DMS114 treated with DMSO at 0.1 percent for 48 hours (cell line): ENCODE data around the gene PPT1.

ENCODE experiments used
- DNase-seq: peaks from one replicate; lab custom pipeline; 2025; ENCODE audit not compliant: unreplicated experiment; lab: John Stamatoyannopoulos, UW

PPT1 gene

DNA sequence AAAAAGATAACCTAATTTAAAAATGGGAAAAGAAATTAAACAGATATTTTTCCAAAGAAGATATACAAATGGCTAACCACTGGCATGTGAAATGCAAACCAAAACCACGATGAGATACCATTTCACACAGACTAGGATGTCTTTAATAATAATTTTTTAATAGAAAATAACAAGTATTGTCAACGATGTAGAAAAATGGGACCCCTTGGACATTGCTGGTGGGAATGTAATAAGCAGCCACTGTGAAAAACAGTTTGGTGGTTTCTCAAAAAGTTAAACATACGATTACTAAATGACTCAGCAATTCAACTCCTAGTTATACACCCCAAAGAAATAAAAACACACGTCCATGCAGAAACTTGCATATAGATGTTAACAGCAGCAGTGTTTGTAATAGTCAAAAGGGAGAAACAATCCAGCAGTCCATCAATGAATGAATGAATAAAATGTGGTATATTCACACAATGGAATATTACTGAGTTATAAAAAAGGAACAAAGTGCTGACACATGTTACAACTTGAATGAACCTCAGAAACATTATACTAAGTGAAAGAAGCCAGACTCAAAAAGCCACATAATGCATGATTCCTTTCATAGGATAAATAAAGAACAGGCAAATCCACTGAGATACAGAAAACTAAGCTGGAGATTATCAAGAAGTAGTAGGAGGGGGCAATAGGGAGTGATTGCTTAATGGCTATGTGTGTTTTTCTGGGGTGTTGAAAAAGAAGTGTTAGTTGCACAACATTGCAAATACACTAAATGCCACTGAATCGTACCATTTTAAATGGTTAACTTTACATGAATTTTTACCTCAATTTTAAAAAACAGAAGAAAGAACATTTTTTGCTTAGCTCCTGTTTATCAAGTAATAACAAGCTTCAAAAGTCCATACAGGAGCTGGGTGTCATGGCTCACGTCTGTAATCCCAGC is 4.1 kb downstream of the PPT1 start:
- no peak for DNase-seq

GRCh38 chr1:40092241-40092640 is 4.8 kb downstream of the PPT1 start:
- DNase-seq, result no peak

GRCh38 chr1:40090652-40091355 is 6.2 kb downstream of the PPT1 start:
- no peak for DNase-seq

GRCh38 chr1:40084750-40085149 is 12.3 kb downstream of the PPT1 start:
- peak; percentile 47 for DNase-seq

DNA sequence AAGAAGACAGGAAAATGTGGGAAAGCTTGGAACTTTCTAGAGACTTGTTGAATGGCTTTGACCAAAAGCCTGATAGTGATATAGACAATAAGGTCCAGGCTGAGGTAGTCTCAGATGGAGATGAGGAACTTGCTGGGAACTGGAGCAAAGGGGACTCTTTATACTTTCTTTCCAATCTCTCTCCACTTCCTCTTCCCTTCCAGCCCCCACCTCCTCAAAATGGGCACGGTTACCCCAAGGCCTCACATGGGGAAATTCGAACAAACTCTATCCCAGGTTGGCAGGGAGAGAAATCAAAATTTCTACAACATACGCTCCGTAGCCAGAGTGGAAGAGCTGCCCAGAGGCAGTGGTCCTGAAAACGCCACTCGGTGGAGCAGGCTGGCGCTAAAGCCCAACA is 15.2 kb downstream of the PPT1 start:
- no peak for DNase-seq

DNA sequence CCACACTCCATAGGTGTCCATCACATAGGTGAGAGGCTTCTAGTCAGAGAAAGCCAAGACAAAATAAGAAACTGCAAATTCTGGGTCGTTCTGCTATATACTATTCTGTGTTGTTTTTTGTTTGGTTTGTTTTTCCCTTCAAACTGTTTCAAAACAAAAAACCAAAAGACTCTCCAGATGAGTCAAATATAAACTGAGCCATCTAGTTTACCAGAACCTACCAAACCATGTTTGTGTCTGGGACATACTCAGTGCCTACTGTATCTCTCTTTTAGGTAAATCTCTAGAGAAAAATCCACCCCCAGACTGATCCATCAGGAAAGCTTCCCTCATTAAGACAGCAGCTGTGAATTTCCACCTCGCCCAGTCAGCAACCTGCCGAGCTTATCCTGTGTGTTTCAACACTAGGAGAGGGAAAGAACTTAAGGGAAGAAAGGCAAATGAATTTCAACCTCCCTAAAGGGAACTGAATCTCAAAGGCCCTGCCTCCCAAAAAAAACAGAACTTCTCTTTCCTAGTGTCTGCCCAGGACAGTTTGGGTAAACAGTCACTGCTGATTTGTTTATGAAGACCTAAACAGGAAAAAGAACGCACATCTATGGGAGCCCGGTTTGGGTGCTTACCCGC is 17.2 kb downstream of the PPT1 start:
- DNase-seq, result no peak

DNA sequence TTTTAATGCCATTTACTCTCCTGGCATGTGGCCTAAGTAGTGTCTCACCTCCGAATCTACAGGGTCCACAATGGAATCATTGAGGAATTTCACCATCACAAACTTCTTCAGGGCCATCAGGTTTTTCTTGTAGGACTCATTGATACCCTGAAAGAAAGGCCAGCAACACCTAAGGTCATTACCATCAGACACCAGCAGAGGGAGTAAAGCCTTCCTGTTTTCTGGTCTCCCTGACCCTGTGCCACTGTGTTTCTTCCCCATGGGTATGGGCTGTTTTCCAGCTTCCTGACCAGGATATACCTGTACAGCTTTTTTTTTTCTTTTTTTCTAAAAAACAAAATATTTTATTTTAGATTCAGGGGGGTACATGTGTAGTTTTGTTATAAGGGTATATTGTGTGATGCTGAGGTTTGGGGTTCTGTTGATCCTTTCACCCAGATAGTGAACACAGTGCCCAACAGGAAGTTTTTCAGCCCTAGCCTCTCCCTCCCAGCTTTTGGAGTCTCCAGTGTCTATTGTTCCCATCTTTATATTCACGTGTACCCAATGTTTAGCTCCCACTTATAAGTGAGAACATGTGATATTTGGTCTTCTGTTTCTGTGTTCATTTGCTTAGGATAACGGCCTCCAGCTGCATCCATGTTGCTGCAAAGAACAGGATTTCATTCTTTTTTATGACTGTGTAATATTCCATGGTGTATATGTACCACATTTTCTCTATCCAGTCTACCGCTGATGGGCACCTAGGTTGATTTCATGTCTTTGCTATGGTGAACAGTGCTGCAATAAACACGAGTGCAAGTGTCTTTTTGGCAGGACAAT is 18.3 kb downstream of the PPT1 start:
- peak; percentile 26 for DNase-seq

DNA sequence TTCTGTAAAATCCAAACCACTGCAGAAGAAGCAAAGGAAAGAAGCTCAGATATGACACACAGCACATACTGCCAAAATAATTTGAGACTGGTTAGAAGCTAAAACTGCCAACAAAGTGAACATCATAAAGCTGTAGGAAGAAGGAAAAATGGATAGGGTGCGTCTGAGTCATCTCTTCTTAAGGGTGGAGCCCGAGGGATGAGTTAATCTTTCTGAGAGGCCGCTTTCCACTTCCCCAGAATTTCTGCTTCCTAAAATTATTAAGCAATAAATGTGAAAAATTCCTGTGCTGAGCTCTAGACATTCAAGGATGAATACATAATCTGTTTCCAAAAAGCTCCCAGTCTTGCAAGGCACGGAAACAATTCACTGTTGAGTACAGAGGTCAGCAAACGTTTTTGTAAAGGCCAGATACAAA is 20.1 kb downstream of the PPT1 start:
- DNase-seq, result no peak

GRCh38 chr1:40075266-40075665 is 21.8 kb downstream of the PPT1 start:
- no peak for DNase-seq

GRCh38 chr1:40073062-40073461 is 24.0 kb downstream of the PPT1 start:
- DNase-seq, result no peak

GRCh38 chr1:40072142-40072541 is 24.9 kb downstream of the PPT1 start:
- no peak for DNase-seq

GRCh38 chr1:40067851-40068250 is 29.2 kb downstream of the PPT1 start:
- no peak for DNase-seq

DNA sequence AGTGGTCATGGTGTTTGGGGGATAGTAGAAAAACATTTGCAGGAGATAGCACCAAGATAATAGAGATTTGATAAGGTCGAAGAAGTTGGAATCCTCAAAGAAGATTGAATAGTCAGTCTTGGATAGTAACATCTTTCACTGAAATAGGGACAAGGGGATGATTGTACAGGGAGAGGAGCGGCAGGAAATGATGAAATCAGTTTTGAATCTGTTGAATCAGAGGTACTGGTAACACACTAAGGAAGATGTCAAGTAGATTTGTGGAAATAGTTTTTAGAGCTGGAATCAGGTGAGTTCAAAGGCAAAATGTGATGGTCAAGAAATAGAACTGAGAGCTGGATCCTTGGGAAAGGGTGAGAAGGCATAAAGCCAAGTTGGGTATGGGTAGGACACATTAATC is 30.0 kb downstream of the PPT1 start:
- DNase-seq, result no peak

DNA sequence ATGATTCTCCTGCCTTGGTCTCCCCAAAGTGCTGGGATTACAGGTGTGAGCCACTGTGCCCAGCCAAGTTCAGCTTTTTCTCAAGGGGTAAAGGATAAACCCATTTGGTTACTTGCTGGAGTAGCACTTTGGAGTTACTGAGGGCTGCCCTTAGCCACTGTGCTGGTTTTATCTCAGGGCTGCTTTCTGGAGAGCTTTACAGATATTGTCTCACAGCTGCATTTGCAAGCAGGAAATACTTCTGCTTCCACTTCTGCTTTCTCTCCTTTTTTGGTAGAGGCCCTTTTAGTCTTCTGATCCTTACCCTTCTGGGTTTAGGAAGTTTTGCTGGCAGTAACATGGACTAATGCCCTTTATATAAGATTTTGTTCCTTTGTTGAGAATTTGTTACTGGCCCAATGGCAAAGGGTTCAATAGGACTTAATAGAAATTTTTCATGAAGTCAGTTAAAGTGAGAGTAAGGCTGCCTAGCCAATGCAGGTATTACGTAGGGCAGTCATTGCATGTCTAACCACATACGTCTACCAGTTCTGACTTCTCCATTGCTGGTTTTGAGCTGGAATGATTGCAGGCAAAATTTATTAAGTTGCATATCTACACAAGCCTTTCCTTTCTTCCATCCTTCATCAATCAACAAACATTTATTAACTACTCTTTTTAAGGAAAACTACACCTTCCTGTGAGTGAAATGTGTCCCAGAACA is 32.1 kb downstream of the PPT1 start:
- DNase-seq, result no peak

- DNase-seq, result no peak
Observed at GRCh38 chr1:40059960-40060750, 36.9 kb downstream of the PPT1 start.

DNA sequence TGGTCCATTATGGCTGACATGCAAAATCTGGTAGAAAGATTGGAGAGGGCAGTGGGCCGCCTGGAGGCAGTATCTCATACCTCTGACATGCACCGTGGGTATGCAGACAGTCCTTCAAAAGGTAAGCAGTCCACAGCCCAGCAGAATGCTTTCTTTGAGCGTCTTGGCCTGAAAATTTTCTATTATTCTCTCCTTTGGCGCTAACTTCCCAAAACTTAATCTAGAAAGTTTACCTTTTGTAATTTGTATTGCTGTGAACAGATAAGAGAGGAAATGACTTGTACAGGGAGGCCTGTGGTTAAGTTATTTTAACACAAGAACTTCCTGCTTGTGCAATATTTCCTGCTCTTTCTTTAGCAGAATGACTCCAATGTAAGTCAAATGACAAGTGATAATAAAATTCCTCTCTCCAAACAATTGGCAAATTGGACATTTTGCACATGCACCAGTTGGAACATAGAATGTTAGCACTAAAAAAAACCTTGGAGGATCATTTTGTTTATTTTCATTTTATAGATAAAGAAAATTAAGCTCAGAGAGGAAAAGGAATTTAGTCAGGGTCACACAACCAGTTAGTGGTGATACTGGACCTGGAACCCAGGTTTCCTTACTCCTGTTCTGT is 37.6 kb downstream of the PPT1 start:
- no peak for DNase-seq

GRCh38 chr1:40058453-40059337 is 38.4 kb downstream of the PPT1 start:
- DNase-seq, result no peak

GRCh38 chr1:40058097-40058452 is 39.0 kb downstream of the PPT1 start:
- no peak for DNase-seq
